ENCODE results near the gene DLGAP1. TPM values are rescaled to one million over a fixed set of nuclear protein-coding genes. Genes with fewer than 3 reads are reported as not detected.

The DLGAP1 gene
- total and polyA plus RNA-seq, 2 of the 4 experiments (the other 2 are of a cell fraction): under 0.01 to 0.09 TPM

DNA sequence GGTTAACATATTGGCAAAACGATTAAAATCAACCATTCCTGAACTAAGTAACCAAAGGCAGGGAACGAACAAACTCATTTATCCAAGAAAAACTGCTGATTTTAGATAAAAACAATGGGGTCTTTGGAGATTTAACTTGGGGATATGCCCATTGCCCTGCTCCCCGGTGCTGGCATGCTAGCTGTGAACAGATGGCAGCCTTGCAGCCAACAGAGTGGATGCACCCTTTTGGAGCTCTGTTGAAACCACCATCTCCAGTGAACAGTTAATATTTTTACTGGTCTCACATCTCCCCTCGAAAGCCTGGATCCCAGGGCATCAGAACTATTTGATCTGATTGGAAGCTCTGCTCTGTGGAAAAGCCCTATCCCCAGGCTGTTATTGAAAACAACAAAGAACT, 702.0 kb downstream of the DLGAP1 start:
- no peaks in the 10 kb centered on the region for H3K36me3 ChIP-seq (ENCODE audit: control insufficient read depth, insufficient read depth, low read length)
- H4K5ac ChIP-seq (ENCODE audit: low read depth, low read length): no peak overlapping the region
- intact Hi-C loops (cut with micrococcal nuclease) (no loop called here), in situ Hi-C loops (cut with MboI; ENCODE audit: low sequenced_read_pairs) (no loop called here), dilution Hi-C loops (cut with HindIII; ENCODE audit: low sequenced_read_pairs, unreplicated experiment) (no loop called here)
- no TSS peak for BruUV-seq (replicated peaks)
- H3K27ac ChIP-seq (ENCODE audit: insufficient read depth, low read length): no peak overlapping the region
- H3K4me2 ChIP-seq (ENCODE audit: low read depth, low read length): no peak overlapping the region
- H2AK9ac ChIP-seq (replicated peaks; ENCODE audit: low read depth, low read length, poor library complexity): no peak overlapping the region
- 0 out of 2 replicates have a peak, but pooled peaks cover 6% of the 10 kb centered on the region for H3K9me3 ChIP-seq (ENCODE audit: control insufficient read depth, insufficient read depth, low read length)
- no peak overlapping the region for H3K9ac ChIP-seq (ENCODE audit: low read depth, low read length)
- H3K14ac ChIP-seq (replicated peaks; ENCODE audit: low read depth, low read length): no peak overlapping the region
- ATAC-seq (ENCODE audit: low read depth) (no peak), DNase-seq (no peak)
- H3K27me3 ChIP-seq (ENCODE audit: control insufficient read depth, insufficient read depth, low read length): no peaks in the 10 kb centered on the region
- no peak overlapping the region for H3K18ac ChIP-seq (ENCODE audit: low read depth, low read length)
- ChIA-PET POLR2A (ENCODE audit: unreplicated experiment) (no interaction called here), CTCF (no interaction called here)
- no peak overlapping the region for H4K8ac ChIP-seq (ENCODE audit: low read depth in 2 of 2, low read length in 2 of 2)
- H3K23ac ChIP-seq (ENCODE audit: low read depth, low read length): no peak overlapping the region
- no peak overlapping the region for H3K4ac ChIP-seq (ENCODE audit: low read depth, low read length)
- no CpG with 5 or more reads among the region's 4 CpGs for WGBS, 2 experiments (ENCODE audit: extremely low coverage in 2 of 2, insufficient read length in 1 of 2)
- no peaks in the 10 kb centered on the region for H3K79me1 ChIP-seq (ENCODE audit: low read depth in 1 of 2, low read length in 2 of 2)
- no peaks in the 10 kb centered on the region for H4K20me1 ChIP-seq (ENCODE audit: insufficient read depth, low read length)
- H4K91ac ChIP-seq (ENCODE audit: insufficient read depth, low read depth, low read length): no peak overlapping the region
- no peak overlapping the region for H2AFZ ChIP-seq (replicated peaks; ENCODE audit: low read length, poor library complexity)
- H2BK15ac ChIP-seq (ENCODE audit: low read depth, low read length): no peak overlapping the region
- H3K4me3 ChIP-seq (ENCODE audit: insufficient read depth, low read depth, low read length): no peak overlapping the region
- no peak overlapping the region for H3K56ac ChIP-seq (ENCODE audit: extremely low read depth, insufficient read depth, low read length)
- no peak overlapping the region for H2AK5ac ChIP-seq (ENCODE audit: low read depth, low read length)
- no peaks in the 10 kb centered on the region for H3K9me1 ChIP-seq (ENCODE audit: insufficient read depth, low read length)
- H2BK20ac ChIP-seq (ENCODE audit: low read depth, low read length): no peak overlapping the region
- H2BK120ac ChIP-seq (ENCODE audit: low read depth, low read length): no peak overlapping the region
- H2BK5ac ChIP-seq (ENCODE audit: low read depth, low read length, poor library complexity, severe bottlenecking): no peak overlapping the region
- no peak for TF ChIP-seq MAFK (IDR thresholded peaks at IDR 0.05; ENCODE audit: low read depth, low read length)
- TF ChIP-seq MAZ (IDR thresholded peaks at IDR 0.05; ENCODE audit: borderline replicate concordance, low read depth, low read length): no peak
- TF ChIP-seq SMC3 (IDR thresholded peaks at IDR 0.05; ENCODE audit: low read depth, low read length): no peak
- no peaks in the 10 kb centered on the region for H3K4me1 ChIP-seq (ENCODE audit: control insufficient read depth, insufficient read depth, low read length)
